ENCODE measurements around the gene MASP2. TPM values are rescaled to one million over a fixed set of nuclear protein-coding genes. Genes with fewer than 3 reads are reported as not detected.
"Not testable (repeated sequence)": the region's sequence is repeated elsewhere in the genome, so short reads cannot be mapped to it uniquely, and the experiment has no call there.

The MASP2 gene
- total RNA-seq, 1 experiment from 2014 or later = 0.50 TPM

DNA sequence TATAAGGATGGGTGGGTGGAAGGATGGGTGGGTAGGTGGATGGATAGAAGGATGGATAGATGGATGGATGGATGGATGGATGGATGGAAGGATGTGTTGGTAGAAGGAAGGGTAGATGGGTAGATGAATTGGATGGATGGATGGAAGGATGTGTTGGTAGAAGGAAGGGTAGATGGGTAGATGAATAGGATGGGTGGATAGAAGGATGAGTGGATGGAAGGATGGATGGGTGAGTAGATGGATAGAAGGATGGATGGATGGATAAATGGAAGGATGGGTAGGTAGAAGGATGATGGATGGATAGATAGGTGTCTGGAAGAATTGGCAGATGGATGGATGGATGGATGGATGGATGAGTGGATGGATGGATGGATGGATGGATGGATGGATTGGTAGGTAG is 6.0 kb downstream of the MASP2 start:
- no peak overlapping the region for H3K4me3 ChIP-seq (ENCODE audit: low read depth, low read length)
- Mint-ChIP-seq H3K27me3 (ENCODE audit: insufficient read depth, unreplicated experiment) (no peaks in the 10 kb centered on the region), H3K4me3 (ENCODE audit: unreplicated experiment) (no peak overlapping the region), H3K9me3 (ENCODE audit: unreplicated experiment) (no peaks in the 10 kb centered on the region), H3K36me3 (ENCODE audit: insufficient read depth, unreplicated experiment) (no peaks in the 10 kb centered on the region), H3K27ac (ENCODE audit: unreplicated experiment) (no peak overlapping the region), H3K4me1 (ENCODE audit: low read depth, unreplicated experiment) (no peaks in the 10 kb centered on the region)
- no peaks in the 10 kb centered on the region for H3K27me3 ChIP-seq (replicated peaks; ENCODE audit: control insufficient read depth, insufficient read depth, low read length)
- no peak for DNase-seq
- no peaks in the 10 kb centered on the region for H3K9me3 ChIP-seq
- intact Hi-C loops (cut with micrococcal nuclease; ENCODE audit: unreplicated experiment) = no loop called here
- ChIA-PET CTCF (no interaction called here), POLR2A (no interaction called here)
- TF ChIP-seq, protein P1, sequence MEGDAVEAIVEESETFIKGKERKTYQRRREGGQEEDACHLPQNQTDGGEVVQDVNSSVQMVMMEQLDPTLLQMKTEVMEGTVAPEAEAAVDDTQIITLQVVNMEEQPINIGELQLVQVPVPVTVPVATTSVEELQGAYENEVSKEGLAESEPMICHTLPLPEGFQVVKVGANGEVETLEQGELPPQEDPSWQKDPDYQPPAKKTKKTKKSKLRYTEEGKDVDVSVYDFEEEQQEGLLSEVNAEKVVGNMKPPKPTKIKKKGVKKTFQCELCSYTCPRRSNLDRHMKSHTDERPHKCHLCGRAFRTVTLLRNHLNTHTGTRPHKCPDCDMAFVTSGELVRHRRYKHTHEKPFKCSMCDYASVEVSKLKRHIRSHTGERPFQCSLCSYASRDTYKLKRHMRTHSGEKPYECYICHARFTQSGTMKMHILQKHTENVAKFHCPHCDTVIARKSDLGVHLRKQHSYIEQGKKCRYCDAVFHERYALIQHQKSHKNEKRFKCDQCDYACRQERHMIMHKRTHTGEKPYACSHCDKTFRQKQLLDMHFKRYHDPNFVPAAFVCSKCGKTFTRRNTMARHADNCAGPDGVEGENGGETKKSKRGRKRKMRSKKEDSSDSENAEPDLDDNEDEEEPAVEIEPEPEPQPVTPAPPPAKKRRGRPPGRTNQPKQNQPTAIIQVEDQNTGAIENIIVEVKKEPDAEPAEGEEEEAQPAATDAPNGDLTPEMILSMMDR (IDR thresholded peaks at IDR 0.05; ENCODE audit: insufficient read depth in 1 of 2, low read depth in 1 of 2, low read length in 1 of 2, severe bottlenecking in 1 of 2, unreplicated experiment in 1 of 2) = no peak
- no peaks in the 10 kb centered on the region for H3K36me3 ChIP-seq (ENCODE audit: control insufficient read depth, insufficient read depth, low read length)
- H3K4me1 ChIP-seq = no peaks in the 10 kb centered on the region
- BruUV-seq (replicated peaks) = no TSS peak

GRCh38 chr1:11040105-11040429 is 7.0 kb downstream of the MASP2 start:
- intact Hi-C loops (cut with micrococcal nuclease; ENCODE audit: unreplicated experiment); H3K27me3 Mint-ChIP-seq (ENCODE audit: insufficient read depth, unreplicated experiment); H3K9me3 Mint-ChIP-seq (ENCODE audit: unreplicated experiment); H3K4me3 Mint-ChIP-seq (ENCODE audit: unreplicated experiment); DNase-seq; H3K4me3 ChIP-seq (ENCODE audit: low read depth, low read length); H3K36me3 ChIP-seq (ENCODE audit: control insufficient read depth, insufficient read depth, low read length); H3K4me1 Mint-ChIP-seq (ENCODE audit: low read depth, unreplicated experiment); H3K27ac Mint-ChIP-seq (ENCODE audit: unreplicated experiment); H3K9me3 ChIP-seq; H3K27me3 ChIP-seq (replicated peaks; ENCODE audit: control insufficient read depth, insufficient read depth, low read length); H3K4me1 ChIP-seq; BruUV-seq (replicated peaks); H3K36me3 Mint-ChIP-seq (ENCODE audit: insufficient read depth, unreplicated experiment); CTCF ChIA-PET: not testable (repeated sequence)
- POLR2A ChIA-PET = interaction anchor here (0.6 to 0.7 kb wide), 2 partner anchors 31 to 118 kb away, joined by 6 to 9 read pairs; no protein-coding TSS in a partner anchor

DNA sequence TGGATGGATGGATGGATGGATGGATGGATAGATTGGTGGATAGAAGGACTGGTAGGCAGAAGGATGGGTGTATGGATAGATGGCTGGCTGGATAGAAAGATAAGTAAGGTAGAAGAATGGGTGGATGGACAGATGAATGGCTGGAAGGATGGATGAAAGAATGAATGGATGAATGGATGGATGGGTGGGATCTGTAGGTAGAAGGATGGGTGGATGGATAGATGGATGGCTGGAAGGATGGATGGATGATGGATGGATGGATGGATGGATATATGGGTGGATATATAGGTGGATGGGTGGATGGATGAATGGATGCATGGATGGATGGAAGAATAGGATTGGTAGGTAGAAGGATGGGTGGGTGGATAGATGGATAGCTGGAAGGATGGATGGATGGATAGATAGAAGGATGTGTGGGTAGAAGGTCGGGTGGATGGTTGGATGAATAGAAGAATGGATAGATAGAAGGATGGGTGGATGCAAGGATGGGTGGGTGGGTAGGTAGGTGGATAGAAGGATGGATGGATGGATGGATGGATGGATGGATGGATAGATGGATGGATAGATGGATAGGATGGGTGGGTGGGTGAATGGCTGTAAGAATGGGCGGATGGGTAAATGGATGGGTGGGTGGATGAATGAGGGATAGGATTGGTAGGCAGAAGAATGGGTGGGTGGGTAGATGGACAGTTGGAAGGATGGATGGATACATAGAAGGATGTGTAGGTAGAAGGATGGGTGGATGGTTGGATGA is 7.5 kb downstream of the MASP2 start:
- H3K4me1 Mint-ChIP-seq (ENCODE audit: low read depth, unreplicated experiment) = no peaks in the 10 kb centered on the region
- no TSS peak for BruUV-seq (replicated peaks)
- intact Hi-C loops (cut with micrococcal nuclease; ENCODE audit: unreplicated experiment) = loop anchor here (5.0 kb wide), 1 partner anchor 608 kb away; no protein-coding TSS in a partner anchor
- no peaks in the 10 kb centered on the region for H3K4me1 ChIP-seq
- H3K27ac Mint-ChIP-seq (ENCODE audit: unreplicated experiment) = no peak overlapping the region
- no peaks in the 10 kb centered on the region for H3K27me3 Mint-ChIP-seq (ENCODE audit: insufficient read depth, unreplicated experiment)
- no peaks in the 10 kb centered on the region for H3K9me3 ChIP-seq
- H3K4me3 Mint-ChIP-seq (ENCODE audit: unreplicated experiment) = no peak overlapping the region
- H3K36me3 ChIP-seq (ENCODE audit: control insufficient read depth, insufficient read depth, low read length) = no peaks in the 10 kb centered on the region
- H3K9me3 Mint-ChIP-seq (ENCODE audit: unreplicated experiment) = no peaks in the 10 kb centered on the region
- TF ChIP-seq, protein P1 (IDR thresholded peaks at IDR 0.05; ENCODE audit: insufficient read depth in 1 of 2, low read depth in 1 of 2, low read length in 1 of 2, severe bottlenecking in 1 of 2, unreplicated experiment in 1 of 2) = no peak
- no peaks in the 10 kb centered on the region for H3K36me3 Mint-ChIP-seq (ENCODE audit: insufficient read depth, unreplicated experiment)
- ChIA-PET CTCF (interaction anchor here (0.6 kb wide), 1 partner anchor 637 kb away, joined by 5 read pairs; no protein-coding TSS in a partner anchor), POLR2A (interaction anchor here (0.6 to 0.7 kb wide), 2 partner anchors 31 to 118 kb away, joined by 6 to 9 read pairs; no protein-coding TSS in a partner anchor)
- no peak overlapping the region for H3K4me3 ChIP-seq (ENCODE audit: low read depth, low read length)
- no peaks in the 10 kb centered on the region for H3K27me3 ChIP-seq (replicated peaks; ENCODE audit: control insufficient read depth, insufficient read depth, low read length)
- DNase-seq = no peak
